Left ventricle myocardium superior (tissue), 1 donor: ENCODE results near the gene DNAI1. TPM values are rescaled to one million over a fixed set of nuclear protein-coding genes. Genes with fewer than 3 reads are reported as not detected.
"Not testable (repeated sequence)": the region's sequence is repeated elsewhere in the genome, so short reads cannot be mapped to it uniquely, and the experiment has no call there.

ENCODE experiments used
- ATAC-seq: fragments of 200-7000 bp; cut with Tn5 transposase; one replicate; pipeline ENCODE4 v1.9.1; 2020; ENCODE audit warnings: mild to moderate bottlenecking, moderate library complexity
- DNase-seq: peaks from one replicate; pipeline ENCODE4 v3.0.0-alpha.2; 2020
- intact Hi-C: fragments of 100-400 bp; cut with micrococcal nuclease; formaldehyde crosslinking; loops from one replicate; pipeline ENCODE4 v1.11.0; 2022
- total RNA-seq: library from RNA; stranded (reverse); fragmentation: NEBNext Ultra II Directional; extraction: Animal tissue kit (Norgen Biotek cat#: 25700); gene quantifications from one replicate; pipeline ENCODE4 v1.2.1, GENCODE V29; 2021
- donor health status: DM: no; HTN: yes; CAD: no; lungs with severe emphysema.

DNAI1 gene
- total RNA-seq, 1 donor from 2014 or later = not detected

DNA sequence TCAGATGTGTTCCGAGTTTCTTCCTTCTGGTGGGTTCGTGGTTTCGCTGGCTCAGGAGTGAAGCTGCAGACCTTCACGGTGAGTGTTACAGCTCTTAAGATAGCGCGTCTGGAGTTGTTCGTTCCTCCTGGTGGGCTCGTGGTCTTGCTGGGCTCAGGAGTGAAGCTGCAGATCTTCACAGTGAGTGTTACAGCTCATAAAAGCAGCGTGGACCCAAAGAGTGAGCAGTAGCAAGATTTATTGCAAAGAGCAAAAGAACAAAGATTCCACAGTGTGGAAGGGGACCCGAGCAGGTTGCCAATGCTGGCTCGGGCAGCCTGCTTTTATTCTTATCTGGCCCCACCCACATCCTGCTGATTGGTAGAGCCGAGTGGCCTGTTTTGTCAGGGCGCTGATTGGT, 23.0 kb downstream of the DNAI1 start:
- ATAC-seq, DNase-seq, intact Hi-C loops: not testable (repeated sequence)

DNA sequence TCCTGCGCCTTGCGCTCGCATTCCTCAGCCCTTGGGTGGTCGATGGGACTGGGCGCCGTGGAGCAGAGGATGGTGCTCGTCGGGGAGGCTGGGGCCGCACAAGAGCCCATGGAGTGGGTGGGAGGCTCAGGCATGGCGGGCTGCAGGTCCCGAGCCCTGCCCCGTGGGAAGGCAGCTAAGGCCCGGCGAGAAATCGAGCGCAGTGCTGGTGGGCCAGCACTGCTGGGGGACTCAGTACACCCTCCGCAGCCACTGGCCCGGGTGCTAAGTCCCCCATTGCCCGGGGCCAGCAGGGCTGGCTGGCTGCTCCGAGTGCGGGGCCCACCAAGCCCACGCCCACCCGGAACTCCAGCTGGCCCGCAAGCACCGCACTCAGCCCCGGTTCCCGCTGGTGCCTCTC, 24.1 kb downstream of the DNAI1 start:
- DNase-seq, intact Hi-C loops, ATAC-seq: not testable (repeated sequence)

DNA sequence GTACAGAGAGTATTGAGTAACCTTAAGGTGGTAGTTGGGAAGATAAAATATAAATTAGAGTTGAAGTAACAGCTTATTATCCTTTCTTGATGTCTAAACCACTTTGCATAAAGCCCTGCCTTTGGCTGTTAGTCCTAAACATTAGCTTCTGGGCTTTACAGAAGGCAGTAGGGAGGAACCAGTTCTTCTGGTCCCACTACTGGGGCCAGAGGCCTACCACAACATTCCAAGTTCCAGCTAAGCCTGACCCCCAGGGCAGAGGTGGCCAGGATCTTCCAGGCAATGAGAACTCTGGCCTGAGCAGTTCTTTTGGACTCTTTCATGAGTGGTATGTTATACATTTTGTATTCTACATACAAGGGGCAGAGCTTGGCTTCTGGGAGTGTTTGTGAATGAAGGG, 26.1 kb downstream of the DNAI1 start:
- DNase-seq (no peak), ATAC-seq (no peak)
- intact Hi-C loops = no loop called here

DNA sequence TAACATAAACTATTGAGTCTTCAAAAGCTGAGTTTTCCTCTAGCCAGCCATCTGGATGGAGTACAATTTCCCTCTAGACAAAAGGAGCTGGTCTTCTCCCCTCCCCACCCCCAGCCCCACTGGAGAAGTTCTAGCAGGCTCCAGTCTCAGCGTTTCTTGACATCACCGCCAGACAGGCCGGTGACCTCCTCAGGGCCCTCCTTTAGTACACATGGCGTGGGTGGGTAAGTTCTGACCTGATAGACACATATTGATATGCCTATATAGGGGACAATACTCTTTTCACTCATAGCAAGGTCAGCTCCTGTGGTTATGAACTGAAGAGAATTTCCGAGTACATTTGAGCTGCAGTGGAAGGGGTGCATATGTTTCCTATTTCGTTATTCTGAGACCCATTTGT, 27.2 kb downstream of the DNAI1 start:
- ATAC-seq (no peak), DNase-seq (no peak)
- intact Hi-C loops = no loop called here

DNA sequence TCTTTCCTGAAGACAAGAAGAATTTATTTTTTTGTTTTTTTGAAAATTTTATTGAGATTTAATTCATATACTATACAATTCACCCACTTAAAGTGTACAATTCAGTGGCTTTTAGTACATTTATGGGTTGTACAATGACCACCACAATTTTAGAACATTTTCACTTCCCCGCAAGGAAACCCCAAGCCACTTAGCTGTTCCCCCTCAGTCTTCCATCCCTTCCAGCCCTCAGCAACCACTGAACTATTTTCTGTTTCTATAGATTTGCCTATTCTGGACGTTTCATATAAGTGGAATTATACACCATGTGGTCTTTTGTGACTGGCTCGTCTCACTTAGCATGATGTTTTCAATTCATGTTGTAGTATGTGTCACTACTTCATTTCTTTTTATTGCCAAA, 28.0 kb downstream of the DNAI1 start:
- ATAC-seq (no peak), DNase-seq (no peak)
- intact Hi-C loops = no loop called here

DNA sequence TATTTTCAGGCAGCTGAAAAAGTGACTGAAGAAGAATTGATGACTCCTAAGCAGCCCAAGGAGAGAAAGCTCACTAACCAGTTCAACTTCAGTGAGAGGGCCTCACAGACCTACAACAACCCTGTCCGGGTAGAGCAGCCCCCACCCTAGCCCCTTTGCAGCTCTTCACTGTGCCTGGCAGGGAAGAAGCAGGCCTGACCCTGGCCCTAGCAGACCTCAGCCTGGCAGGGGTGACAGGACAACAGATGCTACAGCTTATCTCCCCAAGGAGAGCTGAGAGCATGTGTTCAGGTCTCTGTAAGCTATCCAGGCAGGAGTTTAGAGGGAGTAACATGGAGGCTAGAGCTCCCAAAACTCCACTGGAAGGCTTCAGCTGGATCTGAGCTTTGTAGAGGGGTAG, 31.8 kb downstream of the DNAI1 start:
- DNase-seq (no peak), ATAC-seq (no peak)
- intact Hi-C loops = loop anchor here (10.0 kb wide), 1 partner anchor 86 kb away; no protein-coding TSS in a partner anchor

DNA sequence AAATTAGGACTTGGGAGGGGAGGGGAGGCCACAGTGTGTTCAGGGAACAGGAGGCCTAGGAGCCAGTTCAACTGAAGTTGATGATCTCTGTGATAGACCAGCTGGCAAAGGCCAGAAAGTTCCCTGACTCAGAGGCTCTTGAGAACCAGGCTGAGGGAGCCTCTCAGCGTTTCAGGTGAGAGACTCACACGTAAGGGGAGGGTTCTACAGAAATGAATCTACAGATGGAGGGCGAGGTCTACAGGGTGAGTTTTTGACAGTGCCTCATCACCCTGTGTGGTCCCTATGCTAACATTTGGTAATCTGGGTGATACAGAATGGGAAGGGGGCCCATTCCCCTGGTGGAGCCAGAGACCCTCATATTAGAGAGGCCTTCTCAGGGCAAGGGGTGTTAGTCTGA, 32.2 kb downstream of the DNAI1 start:
- no peak for DNase-seq
- intact Hi-C loops = loop anchor here (10.0 kb wide), 1 partner anchor 86 kb away; no protein-coding TSS in a partner anchor
- no peak for ATAC-seq

DNA sequence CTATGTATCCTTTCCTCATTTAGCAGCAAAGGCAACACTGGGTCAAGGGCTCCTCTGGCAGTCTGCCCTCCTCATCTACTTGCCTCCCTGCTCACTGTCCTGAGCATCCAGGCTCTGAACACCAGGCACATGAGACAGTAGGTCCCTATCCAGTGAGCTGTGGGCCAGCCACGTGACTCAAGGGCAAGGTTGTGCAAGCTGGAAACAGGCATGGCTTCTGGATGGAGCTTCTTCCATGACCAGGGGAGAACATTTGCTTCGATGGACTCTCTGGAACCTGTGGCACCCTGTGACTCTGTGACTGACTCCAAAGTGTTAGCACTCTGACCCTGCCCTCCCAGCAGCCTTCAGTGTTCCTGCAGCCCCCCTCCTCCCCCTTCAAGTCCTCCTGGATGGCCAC, 33.0 kb downstream of the DNAI1 start:
- DNase-seq = no peak
- intact Hi-C loops = loop anchor here (10.0 kb wide), 1 partner anchor 87 kb away; no protein-coding TSS in a partner anchor

DNA sequence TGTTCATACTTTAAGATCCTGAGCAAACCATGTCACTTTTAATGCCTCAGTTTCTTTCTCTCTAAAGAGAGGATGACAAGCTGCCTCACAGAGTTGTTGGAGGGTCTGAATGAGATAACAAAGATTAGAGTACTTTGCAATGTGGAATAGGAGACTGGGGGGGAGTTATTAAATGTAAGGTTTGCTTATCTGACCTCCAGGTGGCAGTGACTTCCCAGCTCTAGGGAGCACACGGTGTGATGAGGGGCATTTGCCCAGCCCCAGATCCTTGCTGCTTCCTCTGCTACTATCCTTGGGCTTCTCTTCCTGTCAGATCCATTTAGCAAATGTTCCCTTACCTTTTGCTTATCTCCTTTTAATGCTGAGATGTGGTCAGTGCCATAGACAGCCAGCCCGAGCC, 33.4 kb downstream of the DNAI1 start:
- intact Hi-C loops = loop anchor here (10.0 kb wide), 1 partner anchor 87 kb away; no protein-coding TSS in a partner anchor
- ATAC-seq = no peak
- no peak for DNase-seq

More for the DNA sequence above, 33.0 kb downstream of the DNAI1 start:
- no peak for ATAC-seq

DNA sequence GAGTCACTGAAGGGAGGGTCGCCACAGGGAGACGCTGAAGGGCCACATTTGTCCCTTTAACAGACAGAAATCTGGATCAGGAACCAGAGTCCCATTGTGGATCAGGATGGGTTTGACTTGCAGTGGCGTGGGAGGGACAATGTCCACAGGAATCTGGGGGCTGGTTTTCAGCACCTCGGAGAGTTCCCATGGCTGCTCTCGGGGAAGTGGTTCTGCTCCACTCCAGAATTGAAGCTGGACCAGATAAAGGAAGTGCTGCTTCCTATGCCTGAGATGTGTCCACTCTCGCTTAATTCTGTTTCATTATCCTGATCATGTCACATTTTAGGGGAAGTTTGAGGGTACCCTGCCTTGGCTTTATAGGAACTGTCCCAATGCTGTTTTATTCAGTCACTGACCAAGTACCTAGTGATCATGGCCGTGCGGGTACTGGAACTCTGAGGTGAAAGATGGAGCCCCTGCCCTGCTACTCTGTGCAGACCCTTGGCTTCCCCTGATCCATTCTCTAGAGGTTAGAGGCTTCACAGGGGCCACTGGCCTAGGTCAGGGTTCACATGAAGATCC, 35.4 kb downstream of the DNAI1 start:
- ATAC-seq = peak; percentile 68
- intact Hi-C loops = loop anchor here (10.0 kb wide), 1 partner anchor 89 kb away; no protein-coding TSS in a partner anchor
- peak; percentile 59 for DNase-seq

DNA sequence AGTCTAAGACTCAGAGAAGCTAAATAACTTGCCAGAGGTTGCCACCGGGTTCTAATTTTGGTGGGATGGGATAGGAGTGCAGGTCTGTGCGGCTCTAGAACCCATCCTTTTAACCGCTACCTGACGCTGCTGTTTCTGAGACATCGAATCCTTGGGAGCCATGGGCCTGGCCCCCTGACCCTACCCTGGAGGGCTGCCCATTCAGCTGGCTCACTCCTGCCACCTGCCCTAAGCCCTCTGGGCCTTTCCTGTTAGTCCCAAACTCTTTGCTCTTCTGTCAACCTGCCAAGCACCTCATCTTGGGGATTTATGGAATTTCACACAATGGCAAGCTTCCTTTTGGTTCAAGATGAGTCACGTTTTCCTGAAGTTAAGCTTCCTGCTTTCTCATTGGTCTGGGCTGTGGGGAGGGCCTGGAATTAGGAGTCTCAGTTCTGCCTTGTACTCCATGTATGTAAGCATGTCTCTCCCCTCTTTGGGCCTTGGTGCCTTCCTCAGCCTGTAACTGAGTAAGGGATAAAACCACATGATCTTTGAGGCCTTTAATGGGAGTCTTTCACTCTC, 37.6 kb downstream of the DNAI1 start:
- DNase-seq (no peak), ATAC-seq (no peak)
- intact Hi-C loops = loop anchor here (10.0 kb wide), 1 partner anchor 91 kb away; no protein-coding TSS in a partner anchor

DNA sequence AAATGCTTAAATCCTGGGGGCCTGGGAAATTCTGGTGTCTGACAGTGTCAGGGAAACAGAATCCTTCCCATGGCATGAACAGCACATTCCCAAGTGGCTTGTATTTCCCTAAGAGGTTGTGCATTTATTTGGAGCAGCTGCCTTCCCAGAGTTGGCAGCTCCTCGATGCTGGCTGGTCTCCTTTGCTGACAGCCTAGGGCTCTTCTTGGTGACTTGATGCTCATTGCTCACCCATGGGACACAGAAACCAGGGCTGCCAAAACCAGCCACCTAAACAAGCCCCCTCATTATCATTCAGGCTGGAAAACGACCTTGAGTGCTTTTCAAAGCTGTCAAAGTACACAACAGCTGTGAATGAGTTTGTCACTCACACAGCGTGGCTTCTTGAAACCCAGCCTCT, 39.9 kb downstream of the DNAI1 start:
- intact Hi-C loops = loop anchor here (10.0 kb wide), 1 partner anchor 94 kb away; no protein-coding TSS in a partner anchor
- no peak for DNase-seq
- no peak for ATAC-seq

DNA sequence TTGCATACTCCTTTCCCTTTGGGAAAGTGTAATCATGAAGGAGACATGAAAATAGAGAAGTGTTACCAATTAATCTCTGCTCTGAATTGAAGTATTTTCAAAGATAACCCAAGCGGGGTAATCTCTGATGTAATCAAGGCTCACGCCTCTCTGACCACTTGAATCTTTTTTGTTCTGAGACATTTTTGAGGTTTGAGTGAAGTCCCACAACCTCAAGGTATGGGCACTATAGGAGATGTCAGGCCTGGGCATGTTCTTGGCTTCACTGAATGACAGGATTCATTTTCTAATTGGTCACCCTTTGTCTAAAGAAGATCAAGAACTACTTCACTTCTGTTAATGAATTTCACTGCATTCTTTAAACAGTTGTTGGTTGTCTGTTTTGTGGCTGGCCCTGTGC, 40.5 kb downstream of the DNAI1 start:
- intact Hi-C loops = loop anchor here (10.0 kb wide), 1 partner anchor 94 kb away; no protein-coding TSS in a partner anchor
- no peak for DNase-seq
- ATAC-seq = no peak

DNA sequence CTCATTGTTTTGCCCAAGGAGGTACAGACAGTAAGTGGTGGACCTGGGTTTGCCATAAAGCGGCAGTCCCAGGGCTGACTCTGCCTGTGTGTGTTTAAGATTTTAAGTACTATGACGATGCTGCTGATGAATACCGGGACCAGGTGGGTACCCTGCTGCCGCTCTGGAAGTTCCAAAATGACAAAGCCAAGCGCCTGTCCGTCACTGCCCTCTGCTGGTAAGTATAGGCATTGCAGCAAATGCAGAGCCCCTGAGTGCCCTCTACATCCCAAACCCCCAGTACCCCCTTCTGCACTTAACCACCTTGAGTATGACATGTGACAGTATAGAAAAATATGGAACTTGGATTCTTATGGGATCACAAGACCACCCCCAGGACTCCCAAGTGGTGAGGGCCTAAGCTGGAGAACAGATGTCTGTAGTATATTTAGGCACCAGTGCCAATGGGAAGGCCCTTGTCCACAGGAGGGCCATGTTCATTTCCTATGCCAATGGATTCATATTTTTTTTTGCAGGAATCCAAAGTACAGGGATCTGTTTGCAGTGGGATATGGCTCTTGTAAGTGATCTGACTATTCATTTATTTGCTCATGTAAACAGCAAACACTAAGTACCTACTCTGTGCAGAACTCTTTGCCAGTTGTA, 42.1 kb downstream of the DNAI1 start:
- DNase-seq = peak; percentile 40
- ATAC-seq = peak; percentile 62
- intact Hi-C loops = loop anchor here (5.0 kb wide), 1 partner anchor 63 kb away; no protein-coding TSS in a partner anchor

DNA sequence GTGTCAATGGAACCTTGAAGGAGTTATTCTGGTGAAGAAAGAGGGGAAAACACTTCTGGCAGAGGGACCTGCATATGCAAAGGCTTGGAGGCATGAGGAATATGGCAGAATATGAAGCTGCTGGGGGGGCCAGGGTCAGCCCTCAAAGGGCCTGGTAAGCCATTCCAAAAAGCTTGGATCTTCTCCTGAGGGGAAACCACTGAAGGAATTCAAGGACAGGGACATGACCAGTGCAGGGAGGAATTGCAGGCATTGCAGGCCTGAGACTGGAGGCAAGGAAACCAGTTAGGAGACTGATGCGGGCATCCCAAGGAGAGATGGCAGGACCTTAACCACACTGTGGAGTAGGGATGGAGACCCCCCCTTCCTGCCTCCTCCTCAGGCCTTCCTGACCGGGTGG, 42.8 kb downstream of the DNAI1 start:
- intact Hi-C loops = loop anchor here (5.0 kb wide), 1 partner anchor 64 kb away; no protein-coding TSS in a partner anchor
- DNase-seq (no peak), ATAC-seq (no peak)

DNA sequence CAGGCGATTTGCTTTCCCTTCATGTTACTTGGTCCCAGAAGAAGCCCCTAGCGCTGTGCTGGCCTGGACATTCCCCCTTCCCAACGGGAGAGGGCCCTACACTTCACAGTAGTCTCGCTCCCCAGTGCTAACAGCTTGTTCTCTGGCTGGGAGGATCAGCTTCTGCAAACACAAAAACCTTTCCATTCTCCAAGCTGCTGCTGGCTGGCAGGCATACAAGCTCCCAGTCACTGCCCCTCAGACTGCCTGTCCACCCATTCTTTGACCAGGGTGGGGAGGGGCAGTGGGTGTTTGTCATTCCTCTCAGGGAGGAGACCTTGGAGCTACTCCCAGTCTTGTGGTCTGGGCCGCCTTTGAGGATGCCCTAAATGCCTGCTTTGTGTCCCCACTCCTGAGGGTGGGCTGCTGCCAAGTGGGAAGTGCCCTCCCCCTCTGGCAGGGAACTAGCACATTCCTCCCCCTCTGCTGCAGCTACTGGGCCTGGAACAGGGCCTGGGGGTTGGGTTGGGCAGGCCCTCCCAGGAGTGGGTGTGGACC, 43.4 kb downstream of the DNAI1 start:
- DNase-seq = peak; percentile 63
- intact Hi-C loops = loop anchor here (5.0 kb wide), 1 partner anchor 65 kb away; no protein-coding TSS in a partner anchor
- ATAC-seq = peak; percentile 87

DNA sequence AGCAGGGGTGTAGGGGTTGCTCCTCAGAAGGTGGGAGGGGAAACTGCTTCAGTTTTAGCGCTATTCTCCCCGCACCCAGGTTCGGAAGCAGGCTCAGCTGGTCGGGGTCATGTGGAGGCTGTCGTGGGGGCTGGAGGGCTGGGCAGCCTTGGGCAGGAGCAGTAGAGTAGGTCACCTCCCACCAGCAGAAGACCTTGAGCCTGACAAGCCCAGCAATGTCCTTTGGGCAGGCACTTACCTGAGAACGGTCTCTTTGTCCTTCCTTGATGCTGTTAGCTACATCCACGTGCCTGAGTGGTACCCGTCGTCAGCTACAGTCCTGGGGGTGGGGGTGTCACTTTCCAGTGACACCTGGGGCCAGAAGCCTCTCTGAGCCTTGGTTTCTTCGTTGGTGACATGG, 43.9 kb downstream of the DNAI1 start:
- intact Hi-C loops = loop anchor here (5.0 kb wide), 1 partner anchor 65 kb away; no protein-coding TSS in a partner anchor
- ATAC-seq (no peak), DNase-seq (no peak)

DNA sequence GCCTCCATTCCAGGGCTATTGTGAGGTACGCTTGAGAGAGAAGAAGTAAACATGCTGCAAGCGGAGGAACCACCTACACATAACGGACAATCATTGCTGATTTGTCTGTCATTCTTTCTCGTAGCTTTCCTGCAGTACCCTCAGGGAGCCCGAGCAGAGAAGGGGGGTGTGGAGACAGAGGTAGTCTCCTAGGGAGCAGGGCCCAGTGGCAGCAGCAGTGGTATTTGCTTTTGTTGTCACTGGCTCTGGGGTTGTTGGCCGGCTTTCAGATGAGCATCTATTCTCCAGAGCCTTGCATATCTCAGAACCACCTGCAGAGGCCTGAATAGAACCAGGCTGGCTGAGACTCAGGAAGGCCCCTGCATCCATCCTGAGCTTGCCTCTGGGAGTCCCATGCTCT, 44.3 kb downstream of the DNAI1 start:
- ATAC-seq = no peak
- no peak for DNase-seq
- intact Hi-C loops = loop anchor here (5.0 kb wide), 1 partner anchor 66 kb away; no protein-coding TSS in a partner anchor

DNA sequence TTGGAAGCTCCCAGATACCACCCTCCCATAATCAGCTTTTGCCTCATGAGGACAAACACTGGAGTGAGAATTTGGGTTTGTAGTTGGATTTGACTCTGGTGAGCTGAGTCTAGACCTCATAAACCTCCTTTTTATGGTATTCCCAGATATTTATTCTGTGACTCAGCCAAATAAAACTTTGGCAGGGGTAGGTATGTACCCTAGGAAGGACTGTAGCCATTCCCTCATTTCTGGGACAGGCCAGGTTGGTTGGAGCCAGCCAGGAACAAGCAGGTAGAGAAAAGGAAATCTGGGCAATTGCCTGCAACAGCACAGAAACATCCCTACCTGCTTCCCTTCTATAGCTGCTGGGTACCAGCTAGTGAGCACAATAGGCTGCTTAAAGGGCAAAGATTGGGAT, 44.8 kb downstream of the DNAI1 start:
- ATAC-seq (no peak), DNase-seq (no peak)
- intact Hi-C loops = loop anchor here (5.0 kb wide), 1 partner anchor 66 kb away; no protein-coding TSS in a partner anchor
